Spinal cord (tissue), 10 donors: ENCODE data around the gene THPO. TPM values are rescaled to one million over a fixed set of nuclear protein-coding genes. Genes with fewer than 3 reads are reported as not detected.

Source experiments
- DNase-seq, 6 donors: peaks; one replicate each; pipeline versions ENCODE4 v3.0.0 to v3.0.0-alpha.2; 2013 to 2015; ENCODE audit warnings: low spot score in 6 of 6, low read depth in 4 of 6
- H3K27ac ChIP-seq: one replicate; pipeline ENCODE4 v1.5.1; 2013; ENCODE audit warnings: low read depth, low read length, control low read depth
- H3K27me3 ChIP-seq: one replicate; pipeline ENCODE4 v1.6.1; 2013; ENCODE audit warnings: low read length; ENCODE audit not compliant: control insufficient read depth, insufficient read depth
- H3K36me3 ChIP-seq: one replicate; pipeline ENCODE4 v1.6.1; 2013; ENCODE audit warnings: low read length; ENCODE audit not compliant: control insufficient read depth, insufficient read depth
- H3K4me1 ChIP-seq: one replicate; pipeline ENCODE4 v1.6.1; 2013; ENCODE audit warnings: low read length; ENCODE audit not compliant: control insufficient read depth, insufficient read depth
- H3K4me3 ChIP-seq: one replicate; pipeline ENCODE4 v1.5.1; 2013; ENCODE audit warnings: low read depth, low read length, control low read depth
- H3K9me3 ChIP-seq: one replicate; pipeline ENCODE4 v1.6.1; 2013; ENCODE audit warnings: low read length; ENCODE audit not compliant: control insufficient read depth, insufficient read depth
- WGBS: methylation state at CpG from one replicate; pipeline ENCODE4 v1.1.5; 2013; ENCODE audit warnings: missing lambda C conversion rate; ENCODE audit not compliant: insufficient coverage; 5-methylcytosine and 5-hydroxymethylcytosine counted together
- polyA plus RNA-seq, 2 donors: library from polyadenylated mRNA; unstranded; fragments of 120-200 nt; gene quantifications; one replicate each; pipeline ENCODE4 v1.2.1, GENCODE V29; 2013; ENCODE audit not compliant: insufficient read length in 2 of 2
- total RNA-seq, 2 donors: library from RNA; depleted of rRNA in 1 of 2; stranded (reverse); fragments of 120-200 nt in 1 of 2; fragments of >200 nt in 1 of 2; gene quantifications; one replicate each; pipeline versions ENCODE4 v1.2.3 to v1.2.4, GENCODE V29; 2013 to 2014
- donor health status: healthy.

Gene THPO
- total and polyA plus RNA-seq, 4 donors, result 0.40 to 2.6 (median 1.9) TPM

- no peak for DNase-seq
- Histone ChIP-seq H3K27me3 (no peaks in the 10 kb centered on the region), H3K36me3 (no peaks in the 10 kb centered on the region), H3K4me1 (no peaks in the 10 kb centered on the region), H3K9me3 (no peaks in the 10 kb centered on the region), H3K27ac (no peak overlapping the region), H3K4me3 (no peak overlapping the region)
- 89% methylated on average over 6 of the region's 20 CpGs for WGBS
These were observed 27.3 kb upstream of the THPO start for GRCh38 chr3:184405075-184406030.

- no peaks in the 10 kb centered on the region for H3K9me3 ChIP-seq
- no peak overlapping the region for H3K4me3 ChIP-seq
- H3K27me3 ChIP-seq, result no peaks in the 10 kb centered on the region
- 17% methylated on average over 6 of the region's 9 CpGs for WGBS
- no peaks in the 10 kb centered on the region for H3K4me1 ChIP-seq
- no peak overlapping the region for H3K27ac ChIP-seq
- DNase-seq, result peak in 1 of 6 donors; percentile 46
- H3K36me3 ChIP-seq, result no peaks in the 10 kb centered on the region
These were observed 21.4 kb upstream of the THPO start for GRCh38 chr3:184399410-184399809.

- 97% methylated on average over 3 of the region's 5 CpGs for WGBS
These were observed 17.3 kb upstream of the THPO start for GRCh38 chr3:184395320-184395660.

GRCh38 chr3:184391266-184391665 lies 13.3 kb upstream of the THPO start:
- no peak for DNase-seq
- Histone ChIP-seq H3K36me3 (peaks cover 36% of the 10 kb centered on the region), H3K4me1 (no peaks in the 10 kb centered on the region), H3K27ac (no peak overlapping the region), H3K4me3 (no peak overlapping the region), H3K9me3 (no peaks in the 10 kb centered on the region), H3K27me3 (no peaks in the 10 kb centered on the region)
- WGBS, result 67% methylated on average over 2 of the region's 3 CpGs

More at GRCh38 chr3:184395320-184395660, 17.3 kb upstream of the THPO start:
- Histone ChIP-seq H3K4me1 (no peaks in the 10 kb centered on the region), H3K9me3 (no peaks in the 10 kb centered on the region), H3K36me3 (no peaks in the 10 kb centered on the region), H3K4me3 (no peak overlapping the region), H3K27ac (no peak overlapping the region), H3K27me3 (no peaks in the 10 kb centered on the region)
- DNase-seq, result no peak

GRCh38 chr3:184389935-184390528 lies 12.0 kb upstream of the THPO start:
- Histone ChIP-seq H3K9me3 (no peaks in the 10 kb centered on the region), H3K4me3 (no peak overlapping the region), H3K36me3 (peaks cover 43% of the 10 kb centered on the region), H3K27ac (no peak overlapping the region), H3K4me1 (no peaks in the 10 kb centered on the region), H3K27me3 (no peaks in the 10 kb centered on the region)
- 81% methylated on average over 4 of the region's 5 CpGs for WGBS
- DNase-seq, result no peak

- Histone ChIP-seq H3K4me3 (no peak overlapping the region), H3K27ac (no peak overlapping the region), H3K36me3 (peaks cover 50% of the 10 kb centered on the region), H3K4me1 (no peaks in the 10 kb centered on the region), H3K27me3 (no peaks in the 10 kb centered on the region), H3K9me3 (no peaks in the 10 kb centered on the region)
- no CpG with 5 or more reads among the region's 5 CpGs for WGBS
- no peak for DNase-seq
These were observed 11.4 kb upstream of the THPO start for GRCh38 chr3:184389384-184389783.

- H3K4me3 ChIP-seq, result no peak overlapping the region
- H3K36me3 ChIP-seq, result peaks cover 51% of the 10 kb centered on the region
- no peaks in the 10 kb centered on the region for H3K4me1 ChIP-seq
- no peaks in the 10 kb centered on the region for H3K27me3 ChIP-seq
- DNase-seq, result no peak
- H3K27ac ChIP-seq, result no peak overlapping the region
- WGBS, result 71% methylated on average over 8 of the region's 8 CpGs
- H3K9me3 ChIP-seq, result no peaks in the 10 kb centered on the region
These were observed 10.9 kb upstream of the THPO start for GRCh38 chr3:184388936-184389230.

GRCh38 chr3:184388164-184388935 lies 10.3 kb upstream of the THPO start:
- no peaks in the 10 kb centered on the region for H3K4me1 ChIP-seq
- 71% methylated on average over 7 of the region's 8 CpGs for WGBS
- no peak for DNase-seq
- H3K27ac ChIP-seq, result no peak overlapping the region
- H3K9me3 ChIP-seq, result no peaks in the 10 kb centered on the region
- H3K36me3 ChIP-seq, result peaks cover 54% of the 10 kb centered on the region
- H3K27me3 ChIP-seq, result no peaks in the 10 kb centered on the region
- no peak overlapping the region for H3K4me3 ChIP-seq

- Histone ChIP-seq H3K27me3 (no peaks in the 10 kb centered on the region), H3K4me3 (no peak overlapping the region), H3K9me3 (no peaks in the 10 kb centered on the region), H3K27ac (no peak overlapping the region), H3K4me1 (no peaks in the 10 kb centered on the region), H3K36me3 (peaks cover 63% of the 10 kb centered on the region)
- 88% methylated on average over 10 of the region's 12 CpGs for WGBS
- DNase-seq, result no peak
These were observed 9.2 kb upstream of the THPO start for GRCh38 chr3:184387174-184387714.
